Right hindlimb (tissue), 1 donor: ENCODE results near the gene DEFB123.
A peak's percentile ranks its signal among the peaks of the same experiment; 100 is the strongest.
"Not testable (repeated sequence)": the region's sequence is repeated elsewhere in the genome, so short reads cannot be mapped to it uniquely, and the experiment has no call there.

ENCODE experiments used
- DNase-seq: peaks from one replicate; pipeline ENCODE4 v3.0.0-alpha.2; 2018

DEFB123 gene, protein sequence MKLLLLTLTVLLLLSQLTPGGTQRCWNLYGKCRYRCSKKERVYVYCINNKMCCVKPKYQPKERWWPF

DNA sequence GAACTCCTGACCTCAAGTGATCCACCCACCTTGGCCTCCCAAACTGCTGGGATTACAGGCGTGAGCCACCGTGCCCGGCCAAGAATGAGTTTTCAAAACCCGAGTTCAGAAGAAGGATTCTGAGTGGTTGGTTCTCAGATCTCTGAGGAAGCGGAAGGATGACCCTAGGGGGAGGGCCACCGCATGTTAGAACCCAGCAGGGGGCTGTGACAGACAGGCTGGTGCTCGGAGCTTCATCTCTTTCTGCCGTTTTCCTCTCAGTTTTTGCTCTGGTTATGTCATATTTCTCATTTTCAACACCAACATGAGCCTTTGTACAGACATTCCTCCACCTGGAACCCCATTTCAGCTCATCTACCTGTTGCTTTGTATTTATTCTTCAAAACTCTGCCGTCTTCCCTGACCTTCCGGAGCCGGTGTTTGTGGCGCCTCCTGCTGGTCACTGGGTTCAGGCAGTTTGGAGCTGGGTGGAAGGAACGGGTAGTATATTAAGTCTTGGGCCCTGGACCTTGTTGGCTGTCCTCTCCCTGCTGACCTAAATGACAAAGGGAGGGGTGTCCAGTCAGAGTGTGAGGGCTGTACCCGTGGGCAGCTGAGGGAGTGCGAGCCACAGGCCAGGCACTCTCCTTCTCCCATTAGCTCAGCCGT, at the start of gene DEFB123:
Gene DEFB123, plus strand, starts transcription at position 621 of the 648 bp plus-strand sequence. CDS start 67 bp downstream, outside the sequence.
- DNase-seq: no peak

DNA sequence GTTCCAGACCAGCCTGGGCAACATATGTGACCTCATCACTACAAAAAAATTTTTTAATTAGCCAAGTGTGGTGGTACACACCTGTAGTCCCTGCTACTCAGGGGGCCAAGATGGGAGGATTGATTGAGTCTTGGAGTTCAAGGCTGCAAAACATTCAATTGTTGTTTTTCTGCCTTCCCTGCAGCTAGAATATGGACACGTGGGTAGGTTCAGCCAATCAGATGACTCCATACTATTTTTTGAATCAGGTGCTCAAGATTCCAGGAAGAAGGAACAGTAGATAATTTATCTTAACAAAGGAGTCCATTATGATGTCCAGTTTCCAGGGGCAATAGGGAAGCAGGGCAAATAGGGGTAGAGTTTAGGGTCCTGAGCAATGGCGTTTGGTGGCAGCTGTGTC, 47.6 kb upstream of the DEFB123 start:
- no peak for DNase-seq

DNA sequence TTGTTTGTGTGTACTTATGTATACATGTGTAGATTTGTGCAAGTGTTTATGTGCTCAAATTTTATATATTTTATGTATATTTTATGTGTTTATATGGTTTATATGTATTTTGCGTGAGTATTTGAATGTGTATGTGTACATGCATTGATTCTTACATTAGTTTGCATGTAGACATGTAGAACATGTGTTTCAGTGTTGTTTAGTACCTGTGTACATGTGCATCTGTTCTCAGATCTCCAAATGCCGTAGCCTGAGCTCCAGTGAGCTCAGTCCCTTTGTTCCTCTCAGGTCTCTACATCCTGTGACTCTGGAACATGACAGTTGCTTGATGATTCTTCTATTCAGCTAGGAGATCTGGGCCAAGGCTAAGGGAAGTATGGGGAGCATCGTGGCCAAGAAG, 45.5 kb upstream of the DEFB123 start:
- no peak for DNase-seq

DNA sequence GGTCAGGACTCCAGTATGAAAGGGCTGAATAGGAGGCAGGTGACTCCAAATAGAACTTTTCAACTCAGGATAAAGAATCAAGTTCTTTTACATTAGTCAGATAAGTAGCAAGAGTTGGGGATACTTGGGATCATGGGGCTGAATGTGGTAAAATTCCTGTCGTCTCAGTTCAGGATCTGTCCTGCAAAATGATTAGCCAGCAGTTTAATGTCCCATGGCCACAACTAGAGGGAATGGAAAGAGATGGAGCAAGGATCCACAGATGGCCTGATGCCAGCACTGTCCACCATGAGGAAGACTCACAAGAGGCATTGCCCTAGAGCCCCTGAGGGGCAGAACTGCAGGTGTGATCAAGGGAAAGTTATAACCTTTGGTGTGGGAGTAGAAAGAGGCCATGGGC, 36.5 kb upstream of the DEFB123 start:
- no peak for DNase-seq

DNA sequence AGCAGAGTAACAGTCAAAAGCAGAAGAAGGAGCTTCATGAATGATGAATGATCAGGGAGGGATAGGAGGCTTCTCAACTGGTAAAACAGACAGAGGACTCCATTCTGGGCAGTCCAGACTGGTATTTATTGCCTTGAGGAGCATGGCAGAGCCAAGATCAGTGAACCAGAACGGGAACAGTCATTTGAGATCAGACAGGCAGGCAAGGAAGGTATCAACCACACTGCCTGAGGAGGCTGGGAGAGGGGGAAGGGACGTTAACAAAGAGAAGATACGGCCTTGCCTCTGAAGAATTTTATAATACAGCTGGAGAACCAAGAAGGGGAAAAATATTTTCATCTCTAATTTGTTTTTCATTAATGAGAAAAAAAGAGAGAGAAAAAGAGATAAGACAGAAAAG, 34.3 kb upstream of the DEFB123 start, which contains the start of gene DEFB121:
Gene DEFB121, minus strand, starts transcription at position 101 of the 400 bp plus-strand sequence. Its CDS starts 63 bp downstream, at position 38.
- no peak for DNase-seq

DNA sequence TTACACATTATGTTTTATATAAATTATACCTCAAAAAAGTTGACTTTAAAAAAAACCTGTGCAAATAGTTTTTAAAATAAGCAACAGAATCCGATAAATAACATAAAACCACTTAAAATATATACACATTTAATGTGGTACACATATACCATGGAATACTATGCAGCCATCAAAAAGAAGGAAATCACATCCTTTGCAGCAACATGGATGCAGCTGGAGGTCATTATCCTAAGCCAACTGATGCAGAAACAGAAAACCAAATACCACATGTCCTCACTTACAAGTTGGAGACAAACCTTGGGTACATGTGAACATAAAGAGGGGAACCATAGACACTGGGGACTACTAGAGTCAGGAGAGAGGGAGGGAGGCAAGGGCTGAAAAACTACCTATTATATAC, 30.4 kb upstream of the DEFB123 start:
- DNase-seq: no peak

DNA sequence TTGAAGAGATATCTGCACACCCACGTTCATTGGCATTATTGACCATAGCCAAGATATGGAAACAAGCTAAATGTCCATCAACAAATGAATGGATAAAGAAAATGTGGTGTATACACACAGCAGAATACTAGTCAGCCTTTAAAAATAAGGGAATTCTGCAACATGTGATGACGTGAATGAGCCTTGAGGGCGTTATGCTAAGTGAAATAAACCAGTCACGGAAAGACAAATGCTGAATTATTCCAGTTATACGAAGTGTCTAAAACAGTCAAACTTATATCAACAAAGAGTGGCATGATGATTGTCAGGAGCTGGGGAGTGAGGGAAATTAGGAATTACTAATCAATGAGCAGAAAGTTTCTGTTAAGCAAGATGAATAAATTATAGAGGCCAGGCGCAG, 26.1 kb upstream of the DEFB123 start:
- no peak for DNase-seq

DNA sequence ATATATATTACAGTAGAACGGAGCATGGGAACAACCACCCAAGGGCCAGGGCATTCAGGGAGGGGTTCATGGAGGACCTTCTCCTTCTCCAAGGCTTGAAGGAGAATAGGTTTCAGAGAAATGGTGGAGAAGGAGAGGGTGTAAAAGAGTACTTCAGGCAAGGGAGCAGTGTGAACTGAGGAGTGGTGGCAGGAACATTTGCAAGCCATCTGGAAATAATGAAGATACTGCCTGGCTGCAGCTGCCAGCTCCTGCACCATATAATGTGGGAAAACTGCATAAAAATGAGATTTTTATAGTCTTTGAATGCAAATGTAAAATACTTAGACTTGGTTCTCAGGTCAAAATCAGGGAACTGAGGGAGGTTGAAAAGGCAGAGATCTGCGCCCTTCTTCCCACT, 24.8 kb upstream of the DEFB123 start:
- DNase-seq: no peak

DNA sequence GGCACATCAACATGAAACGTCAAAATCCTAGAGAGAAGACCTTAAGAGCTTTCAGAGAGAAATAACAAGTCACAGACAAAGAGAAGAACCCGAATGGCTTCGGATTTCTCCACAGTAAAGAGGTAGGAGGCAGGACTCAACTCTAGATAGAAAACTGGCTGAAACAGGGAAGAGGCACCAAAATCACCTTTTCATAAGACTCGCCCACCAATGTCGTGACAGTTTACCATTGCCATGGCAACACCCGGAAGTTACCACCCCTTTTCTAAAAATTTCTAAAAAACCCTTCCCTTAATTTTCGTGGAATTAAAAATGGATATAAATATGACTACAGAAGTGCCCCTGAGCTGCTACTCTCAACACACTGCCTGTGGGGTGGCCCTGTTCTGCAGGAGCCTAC, 22.1 kb upstream of the DEFB123 start:
- DNase-seq: no peak

DNA sequence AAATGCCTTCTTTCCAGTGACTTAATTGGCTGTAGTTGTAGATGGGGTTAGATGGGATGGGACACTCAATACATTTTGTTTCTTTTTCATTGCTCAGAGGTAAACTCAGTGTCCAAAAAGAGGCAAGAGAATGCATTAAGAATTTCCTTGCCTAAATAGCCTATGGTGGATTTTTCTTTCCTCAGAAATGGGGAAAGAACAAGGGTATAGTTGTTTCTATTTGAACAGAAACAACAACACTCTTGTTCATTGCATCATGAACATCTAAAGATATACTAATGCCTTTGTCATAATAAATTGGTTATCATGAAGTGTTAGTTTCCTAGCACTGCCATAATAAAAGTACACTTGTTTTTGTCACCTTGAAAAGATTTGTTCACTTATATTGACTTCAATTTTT, 14.6 kb upstream of the DEFB123 start:
- no peak for DNase-seq

DNA sequence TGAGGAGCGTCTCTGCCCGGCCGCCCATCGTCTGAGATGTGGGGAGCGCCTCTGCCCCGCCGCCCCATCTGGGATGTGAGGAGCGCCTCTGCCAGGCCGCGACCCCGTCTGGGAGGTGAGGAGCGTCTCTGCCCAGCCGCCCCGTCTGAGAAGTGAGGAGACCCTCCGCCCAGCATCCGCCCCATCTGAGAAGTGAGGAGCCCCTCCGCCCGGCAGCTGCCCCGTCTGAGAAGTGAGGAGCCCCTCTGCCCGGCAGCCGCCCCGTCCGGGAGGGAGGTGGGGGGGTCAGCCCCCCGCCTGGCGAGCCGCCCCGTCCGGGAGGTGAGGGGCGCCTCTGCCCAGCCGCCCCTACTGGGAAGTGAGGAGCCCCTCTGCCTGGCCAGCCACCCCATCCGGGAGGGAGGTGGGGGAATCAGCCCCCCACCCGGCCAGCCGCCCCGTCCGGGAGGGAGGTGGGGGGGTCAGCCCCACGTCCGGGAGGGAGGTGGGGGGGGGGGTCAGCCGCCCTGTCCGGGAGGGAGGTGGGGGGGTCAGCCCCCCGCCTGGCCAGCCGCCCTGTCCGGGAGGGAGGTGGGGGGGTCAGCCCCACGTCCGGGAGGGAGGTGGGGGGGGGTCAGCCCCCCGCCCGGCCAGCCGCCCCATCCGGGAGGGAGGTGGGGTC, 13.4 kb upstream of the DEFB123 start:
- not testable (repeated sequence) for DNase-seq

DNA sequence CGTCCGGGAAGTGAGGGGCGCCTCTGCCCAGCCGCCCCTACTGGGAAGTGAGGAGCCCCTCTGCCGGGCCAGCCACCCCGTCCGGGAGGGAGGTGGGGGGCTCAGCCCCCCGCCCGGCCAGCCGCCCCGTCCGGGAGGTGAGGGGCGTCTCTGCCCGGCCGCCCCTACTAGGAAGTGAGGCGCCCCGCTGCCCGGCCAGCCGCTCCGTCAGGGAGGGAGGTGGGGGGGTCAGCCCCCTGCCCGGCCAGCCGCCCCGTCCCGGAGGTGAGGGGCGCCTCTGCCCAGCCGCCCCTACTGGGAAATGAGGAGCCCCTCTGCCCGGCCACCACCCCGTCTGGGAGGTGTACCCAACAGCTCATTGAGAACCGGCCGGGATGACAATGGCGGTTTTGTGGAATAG, 12.9 kb upstream of the DEFB123 start:
- not testable (repeated sequence) for DNase-seq

DNA sequence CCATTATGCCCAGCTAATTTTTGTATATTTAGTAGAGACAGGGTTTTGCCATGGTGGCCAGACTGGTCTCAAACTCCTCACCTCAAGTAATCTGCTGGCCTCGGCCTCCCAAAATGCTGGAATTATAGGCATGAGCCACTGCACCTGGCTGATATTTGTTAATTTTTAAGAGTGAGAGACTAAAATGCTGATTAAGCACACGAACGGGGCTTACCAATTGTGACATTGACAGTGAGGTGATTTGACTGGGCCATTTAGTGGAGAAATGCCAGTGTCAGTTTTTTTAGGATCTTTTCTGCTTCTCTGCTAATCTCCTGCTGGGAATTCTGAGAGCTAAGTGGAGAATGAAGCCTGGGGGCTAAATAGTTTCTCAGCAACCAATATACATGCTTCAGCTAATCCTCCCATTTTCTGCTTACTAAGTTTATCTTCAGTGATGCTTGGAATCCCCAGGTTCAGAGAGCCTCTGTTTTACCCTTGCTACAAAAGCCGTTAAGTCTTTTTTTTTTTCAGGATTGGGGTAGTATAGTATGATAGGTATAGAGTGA, 9.8 kb upstream of the DEFB123 start:
- no peak for DNase-seq

DNA sequence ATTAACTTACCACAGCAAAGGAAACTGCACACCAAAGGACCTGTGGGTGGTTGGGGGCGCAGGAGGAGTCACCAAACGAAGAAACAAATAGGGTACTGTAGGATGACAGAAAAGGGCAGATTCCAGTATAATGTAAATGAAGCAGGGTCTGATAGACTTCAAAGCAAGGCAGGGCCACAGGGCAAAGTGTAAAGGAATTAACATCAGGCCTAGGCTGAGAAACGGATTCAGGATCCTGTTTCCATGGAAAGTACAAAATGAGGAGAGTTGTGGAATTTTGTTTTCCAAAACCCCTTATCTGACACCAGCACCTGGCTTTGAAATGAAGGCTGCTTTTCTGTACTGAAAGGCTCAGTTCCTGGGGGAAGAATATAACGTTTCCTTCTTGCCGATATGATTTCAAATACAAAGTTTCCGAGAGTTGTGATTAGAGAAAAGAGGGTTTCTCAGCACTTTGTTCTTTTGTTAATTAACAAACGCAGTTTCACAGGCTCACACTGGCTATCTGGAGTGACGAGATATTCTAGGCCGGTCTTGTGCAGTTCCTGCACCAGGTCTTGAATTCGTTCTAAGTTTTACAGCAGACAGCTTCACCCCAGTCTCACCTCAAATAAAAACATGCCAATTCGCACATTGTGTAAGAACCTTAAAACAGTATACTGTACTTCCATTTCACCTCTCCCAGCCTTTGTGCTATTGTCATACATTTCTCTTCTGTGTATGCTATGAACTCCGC, 5.8 kb downstream of the DEFB123 start:
- DNase-seq: no peak

DNA sequence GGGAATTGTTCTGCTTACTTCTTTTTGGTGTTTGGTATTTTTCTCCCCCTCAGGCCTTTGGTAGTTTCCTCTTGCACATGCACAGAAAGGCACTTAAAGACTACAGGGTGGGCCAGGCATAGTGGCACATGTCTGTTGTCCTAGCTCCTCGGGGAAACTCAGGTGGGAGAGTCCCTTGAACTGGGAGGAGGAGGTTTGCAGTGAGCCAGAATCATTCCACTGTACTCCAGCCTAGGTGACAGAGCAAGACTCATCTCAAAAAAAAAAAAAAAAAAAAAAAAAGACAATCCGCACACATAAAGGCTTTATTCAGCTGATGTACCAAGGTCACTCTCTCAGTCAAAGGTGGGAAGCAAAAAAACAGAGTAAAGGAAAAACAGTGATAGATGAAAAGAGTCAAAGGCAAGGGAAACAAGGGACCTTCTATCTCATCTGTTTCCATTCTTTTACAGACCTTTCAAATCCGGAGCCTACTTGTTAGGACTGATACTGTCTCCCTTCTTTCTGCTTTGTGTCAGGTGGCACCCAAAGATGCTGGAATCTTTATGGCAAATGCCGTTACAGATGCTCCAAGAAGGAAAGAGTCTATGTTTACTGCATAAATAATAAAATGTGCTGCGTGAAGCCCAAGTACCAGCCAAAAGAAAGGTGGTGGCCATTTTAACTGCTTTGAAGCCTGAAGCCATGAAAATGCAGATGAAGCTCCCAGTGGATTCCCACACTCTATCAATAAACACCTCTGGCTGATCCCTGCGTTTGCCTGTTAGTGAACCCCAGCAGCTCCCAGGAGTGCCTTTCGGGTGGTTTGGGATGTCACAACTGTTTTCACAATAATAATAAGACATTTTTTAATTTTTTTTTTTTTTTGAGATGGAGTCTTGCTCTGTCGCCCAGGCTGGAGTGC, 9.3 kb downstream of the DEFB123 start:
- no peak for DNase-seq

DNA sequence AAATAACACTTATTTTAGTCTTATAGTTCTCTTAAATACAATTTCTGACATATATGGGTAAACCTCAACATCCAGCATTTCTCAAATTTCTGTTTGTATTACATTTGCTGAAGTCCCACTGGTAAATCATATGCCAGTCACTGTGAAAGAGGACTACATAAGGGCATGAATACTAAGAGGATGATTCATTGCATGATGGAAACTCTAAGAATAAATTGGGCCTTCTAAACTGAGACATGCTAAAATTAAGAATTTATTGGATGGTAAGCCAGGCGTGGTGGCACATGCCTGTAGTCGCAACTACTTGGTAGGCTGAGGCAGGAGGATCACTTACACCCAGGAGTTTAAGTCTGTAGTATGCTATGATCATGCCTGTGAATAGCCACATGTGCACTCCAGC, 12.1 kb downstream of the DEFB123 start:
- no peak for DNase-seq

DNA sequence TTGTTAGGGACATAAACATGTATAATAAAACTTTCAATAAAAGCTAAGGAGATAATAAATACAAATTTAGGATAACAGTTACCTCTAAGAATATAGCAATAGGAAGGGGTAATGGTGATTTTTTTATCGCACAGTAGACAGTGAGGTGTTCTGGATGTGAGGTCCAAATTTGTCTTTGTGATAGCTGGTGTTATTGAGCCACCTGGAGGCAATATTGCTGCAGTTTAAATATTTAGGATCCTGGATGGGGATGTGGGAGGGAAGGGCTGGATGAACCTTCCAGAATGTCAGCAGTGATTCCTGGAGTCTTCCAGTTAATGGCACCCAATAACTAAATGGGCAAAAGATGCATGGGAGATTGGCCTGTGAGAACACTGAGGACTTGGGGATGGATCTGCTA, 13.9 kb downstream of the DEFB123 start:
- no peak for DNase-seq

DNA sequence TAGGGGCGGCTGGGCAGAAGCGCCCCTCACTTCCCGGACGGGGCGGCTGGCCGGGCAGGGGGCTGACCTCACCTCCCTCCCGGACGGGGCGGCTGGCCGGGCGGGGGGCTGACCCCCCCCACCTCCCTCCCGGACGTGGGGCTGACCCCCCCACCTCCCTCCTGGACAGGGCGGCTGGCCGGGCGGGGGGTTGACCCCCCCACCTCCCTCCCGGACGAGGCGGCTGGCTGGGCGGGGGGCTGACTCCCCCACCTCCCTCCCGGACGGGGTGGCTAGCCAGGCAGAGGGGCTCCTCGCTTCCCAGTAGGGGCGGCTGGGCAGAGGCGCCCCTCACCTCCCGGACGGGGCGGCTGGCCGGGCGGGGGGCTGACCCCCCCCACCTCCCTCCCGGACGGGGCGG, 30.5 kb downstream of the DEFB123 start:
- not testable (repeated sequence) for DNase-seq

DNA sequence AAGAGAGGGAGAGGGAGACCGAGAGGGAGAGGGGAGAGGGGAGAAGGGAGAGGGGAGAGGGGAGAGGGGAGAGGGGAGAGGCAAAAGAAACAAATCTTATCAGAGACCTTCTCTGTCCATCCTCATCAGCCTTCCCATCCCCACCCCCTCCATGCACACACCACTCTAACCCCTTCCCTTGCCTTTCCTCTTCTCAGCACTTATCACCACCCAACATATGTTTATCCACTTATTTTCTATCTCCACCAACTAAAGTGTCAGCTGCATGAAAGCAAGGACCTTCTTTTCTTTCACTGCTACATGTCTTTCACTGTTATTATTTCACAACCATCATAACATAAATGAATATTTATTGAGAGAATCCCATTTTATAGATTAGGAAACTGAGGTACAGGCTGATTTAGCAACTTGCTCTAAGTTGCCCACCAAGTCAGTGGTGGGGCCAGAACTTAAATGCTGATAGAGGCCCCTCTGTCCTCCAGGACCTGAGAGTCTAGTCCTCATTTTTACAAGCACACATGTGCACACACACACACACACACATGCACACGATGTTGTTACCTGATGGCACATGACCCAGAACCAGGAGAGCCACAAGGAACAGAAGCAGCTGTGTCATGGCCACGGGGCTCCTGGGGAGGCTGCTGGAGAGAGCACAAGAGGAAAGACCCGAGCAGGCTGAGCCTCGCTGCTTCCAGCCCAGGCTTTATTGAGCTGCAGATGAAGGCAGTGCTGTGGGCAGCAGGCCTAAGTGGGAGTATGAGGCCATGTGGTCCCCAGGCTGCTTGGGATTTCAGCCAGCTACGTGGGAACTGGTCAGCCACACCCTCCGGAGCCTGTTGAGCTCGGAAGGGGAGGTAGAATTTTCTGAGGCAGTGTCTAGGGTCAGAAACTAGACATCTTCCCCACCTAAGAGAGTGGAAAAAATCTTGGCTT, 32.2 kb downstream of the DEFB123 start:
- DNase-seq: peak; percentile 61

DNA sequence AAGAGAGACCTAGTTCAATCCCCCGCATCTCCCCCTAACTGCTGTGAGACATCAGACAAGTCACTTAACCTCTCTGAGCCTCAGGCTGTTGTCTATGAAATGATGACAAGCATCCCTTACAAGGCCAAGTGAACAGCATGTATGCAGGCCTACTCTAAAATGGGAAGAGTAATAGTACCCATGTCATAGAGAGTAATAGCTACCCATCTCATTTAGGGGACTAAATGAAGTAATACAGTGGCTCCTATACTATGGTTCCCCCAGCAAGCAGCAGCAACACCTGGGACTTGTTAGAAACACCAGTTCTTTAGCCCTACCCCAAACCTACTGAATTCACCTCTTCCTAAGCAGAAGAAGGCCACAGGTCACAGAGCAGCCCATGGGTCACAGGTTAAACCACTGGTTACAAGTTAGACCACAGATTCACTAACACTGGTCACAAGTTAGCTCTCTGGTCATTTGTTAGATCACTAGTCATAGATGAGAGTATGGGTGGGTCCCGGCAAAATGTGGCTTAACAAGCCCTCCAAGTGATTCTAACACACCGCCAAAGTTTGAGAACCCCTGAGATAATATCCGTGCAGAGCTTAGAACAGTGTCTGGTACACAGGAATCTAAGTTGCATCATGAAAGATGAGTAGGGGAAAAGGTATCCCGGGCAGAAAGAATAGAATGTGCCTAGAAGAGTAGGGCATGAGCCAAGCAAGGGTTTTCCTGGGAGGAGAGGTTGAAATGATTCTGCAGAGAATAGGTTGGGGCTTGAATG, 33.1 kb downstream of the DEFB123 start:
- DNase-seq: no peak

DNA sequence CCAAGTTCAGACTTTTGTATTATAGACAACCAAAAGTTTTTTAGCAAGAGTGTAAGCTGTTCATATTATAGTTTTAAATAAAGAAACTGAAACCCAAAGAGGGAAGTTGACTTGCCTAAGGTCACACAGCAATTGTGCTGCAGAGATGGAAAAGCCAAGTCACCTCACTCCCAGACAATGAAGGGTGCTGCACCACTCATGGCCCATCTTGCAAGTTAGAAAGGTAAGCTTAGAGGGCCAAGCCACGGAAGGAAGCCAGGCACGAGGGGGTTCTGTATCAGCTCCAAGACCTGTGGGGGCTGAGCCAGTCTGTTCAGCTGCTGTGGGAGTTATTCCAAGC, 33.6 kb downstream of the DEFB123 start:
- DNase-seq: no peak
